Tibial artery (tissue), 4 donors: ENCODE results near the gene CARS1.

Experiments
- DNase-seq, 2 donors: peaks; one replicate each; pipeline ENCODE4 v3.0.0-alpha.2; 2019
- H3K27ac ChIP-seq, 2 donors: fragments of 200-600 bp; sonication (generic) in 1 of 2; 1 replicate in 1 of 2; 2 replicates in 1 of 2; pipeline ENCODE4 v1.5.1; 2018 to 2019; ENCODE audit warnings: mild to moderate bottlenecking in 1 of 2
- H3K27me3 ChIP-seq, 2 donors: fragments of 200-600 bp; sonication (generic) in 1 of 2; one replicate each; pipeline versions ENCODE4 v1.5.1 to v1.6.0; 2016 to 2019
- H3K36me3 ChIP-seq, 3 donors: fragments of 200-600 bp; sonication (generic) in 2 of 3; one replicate each; pipeline ENCODE4 v1.5.1; 2016 to 2019; ENCODE audit warnings: mild to moderate bottlenecking in 2 of 3
- H3K4me1 ChIP-seq, 4 donors: fragments of 200-600 bp; sonication (generic) in 2 of 4; 1 replicate in 3 of 4; 2 replicates in 1 of 4; pipeline ENCODE4 v1.5.1; 2016 to 2019
- H3K4me3 ChIP-seq, 2 donors: fragments of 200-600 bp; sonication (generic) in 1 of 2; 1 replicate in 1 of 2; 2 replicates in 1 of 2; pipeline ENCODE4 v1.5.1; 2018 to 2019; ENCODE audit warnings: mild to moderate bottlenecking in 2 of 2
- H3K9me3 ChIP-seq, 3 donors: fragments of 200-600 bp; sonication (generic) in 1 of 3; one replicate each; pipeline ENCODE4 v1.5.1; 2016 to 2019
- CTCF ChIP-seq, 2 experiments: fragments of 200-600 bp in 1 of 2; fragments of 450-650 bp in 1 of 2; IDR thresholded peaks; one replicate each; pipeline ENCODE4 v1.5.1; 2017 to 2019; ENCODE audit warnings: antibody characterized with exemption in 2 of 2, mild to moderate bottlenecking in 1 of 2, moderate library complexity in 1 of 2
- intact Hi-C: fragments of 100-400 bp; cut with DNase I; formaldehyde crosslinking; loops from one replicate; pipeline ENCODE4 v1.15.0; 2023; ENCODE audit warnings: low total_unique reads

Gene CARS1

GRCh38 chr11:3085052-3085451 lies 27.8 kb upstream of the CARS1 start:
- DNase-seq, result no peak
- H3K9me3 ChIP-seq, result no peaks in the 10 kb centered on the region
- intact Hi-C loops, result no loop called here
- peaks cover 7 to 32% (median 22%) of the 10 kb centered on the region in 3 donors for H3K36me3 ChIP-seq
- no peak overlapping the region for H3K4me3 ChIP-seq
- H3K27me3 ChIP-seq, result peaks cover 0 to 12% of the 10 kb centered on the region in 2 donors
- H3K27ac ChIP-seq, result no peak overlapping the region
- no peak for TF ChIP-seq CTCF (IDR thresholded peaks at IDR 0.05)
- no peaks in the 10 kb centered on the region for H3K4me1 ChIP-seq

GRCh38 chr11:3083321-3083720 lies 26.1 kb upstream of the CARS1 start:
- Histone ChIP-seq H3K4me3 (no peak overlapping the region), H3K9me3 (no peaks in the 10 kb centered on the region), H3K27ac (no peak overlapping the region), H3K27me3 (peaks cover 0 to 12% of the 10 kb centered on the region in 2 donors), H3K36me3 (peaks cover 0 to 15% (median 5%) of the 10 kb centered on the region in 3 donors), H3K4me1 (no peaks in the 10 kb centered on the region)
- DNase-seq, result no peak
- intact Hi-C loops, result no loop called here
- no peak for TF ChIP-seq CTCF (IDR thresholded peaks at IDR 0.05)

- no peak for TF ChIP-seq CTCF (IDR thresholded peaks at IDR 0.05)
- no peak for DNase-seq
Measured at GRCh38 chr11:3081386-3081751, 24.1 kb upstream of the CARS1 start.

GRCh38 chr11:3080733-3081385 lies 23.6 kb upstream of the CARS1 start:
- Histone ChIP-seq H3K27ac (no peak overlapping the region), H3K4me1 (no peaks in the 10 kb centered on the region), H3K4me3 (no peak overlapping the region), H3K9me3 (no peaks in the 10 kb centered on the region), H3K27me3 (peaks cover 0 to 12% of the 10 kb centered on the region in 2 donors), H3K36me3 (no peaks in the 10 kb centered on the region)
- TF ChIP-seq CTCF (IDR thresholded peaks at IDR 0.05), result no peak
- no peak for DNase-seq
- intact Hi-C loops, result no loop called here

More at GRCh38 chr11:3081386-3081751, 24.1 kb upstream of the CARS1 start:
- no peaks in the 10 kb centered on the region for H3K9me3 ChIP-seq
- H3K4me3 ChIP-seq, result no peak overlapping the region
- H3K36me3 ChIP-seq, result no peaks in the 10 kb centered on the region
- H3K27ac ChIP-seq, result no peak overlapping the region
- intact Hi-C loops, result no loop called here
- H3K4me1 ChIP-seq, result no peaks in the 10 kb centered on the region
- H3K27me3 ChIP-seq, result peaks cover 0 to 12% of the 10 kb centered on the region in 2 donors

GRCh38 chr11:3080104-3080503 lies 22.9 kb upstream of the CARS1 start:
- no peak for DNase-seq
- no peaks in the 10 kb centered on the region for H3K36me3 ChIP-seq

More at GRCh38 chr11:3080104-3080503, 22.9 kb upstream of the CARS1 start:
- Histone ChIP-seq H3K9me3 (no peaks in the 10 kb centered on the region), H3K27ac (no peak overlapping the region), H3K4me1 (no peaks in the 10 kb centered on the region), H3K4me3 (no peak overlapping the region), H3K27me3 (peaks cover 0 to 12% of the 10 kb centered on the region in 2 donors)
- no peak for TF ChIP-seq CTCF (IDR thresholded peaks at IDR 0.05)
- intact Hi-C loops, result no loop called here
